Upper lobe of right lung (tissue), 1 donor: ENCODE data around the gene SEC31B. TPM values are rescaled to one million over a fixed set of nuclear protein-coding genes. Genes with fewer than 3 reads are reported as not detected.

Experiments used
- ATAC-seq: fragments of 200-7000 bp; cut with Tn5 transposase; one replicate; pipeline ENCODE4 v1.9.1; 2020; ENCODE audit warnings: mild to moderate bottlenecking, moderate library complexity
- DNase-seq: peaks from one replicate; pipeline ENCODE4 v3.0.0-alpha.2; 2020
- H3K27ac ChIP-seq: fragments of 200-600 bp; one replicate; pipeline ENCODE4 v1.8.0; 2022
- H3K27me3 ChIP-seq: fragments of 200-600 bp; one replicate; pipeline ENCODE4 v1.8.0; 2022; ENCODE audit warnings: mild to moderate bottlenecking
- H3K36me3 ChIP-seq: fragments of 200-600 bp; one replicate; pipeline ENCODE4 v1.8.0; 2022
- H3K4me1 ChIP-seq: fragments of 200-600 bp; one replicate; pipeline ENCODE4 v1.8.0; 2022
- H3K4me3 ChIP-seq: fragments of 200-600 bp; one replicate; pipeline ENCODE4 v1.8.0; 2022; ENCODE audit warnings: mild to moderate bottlenecking
- H3K9me3 ChIP-seq: fragments of 200-600 bp; one replicate; pipeline ENCODE4 v1.8.0; 2022
- intact Hi-C: fragments of 100-400 bp; cut with DNase I; formaldehyde crosslinking; loops from one replicate; pipeline ENCODE4 v1.11.0; 2022
- total RNA-seq: library from RNA; stranded (reverse); fragmentation: NEBNext Ultra II Directional; extraction: Animal tissue kit (Norgen Biotek cat#: 25700); gene quantifications from one replicate; pipeline ENCODE4 v1.2.1, GENCODE V29; 2021
- TF ChIP-seq, protein P1 (sequence below): fragments of 200-600 bp; IDR thresholded peaks from one replicate; pipeline ENCODE4 v1.8.0; 2022; ENCODE audit warnings: antibody characterized with exemption
- donor health status: DM: no; HTN: yes; CAD: no; lungs with severe emphysema.

The SEC31B gene
- total RNA-seq, 1 donor from 2014 or later: 18.2 TPM

DNA sequence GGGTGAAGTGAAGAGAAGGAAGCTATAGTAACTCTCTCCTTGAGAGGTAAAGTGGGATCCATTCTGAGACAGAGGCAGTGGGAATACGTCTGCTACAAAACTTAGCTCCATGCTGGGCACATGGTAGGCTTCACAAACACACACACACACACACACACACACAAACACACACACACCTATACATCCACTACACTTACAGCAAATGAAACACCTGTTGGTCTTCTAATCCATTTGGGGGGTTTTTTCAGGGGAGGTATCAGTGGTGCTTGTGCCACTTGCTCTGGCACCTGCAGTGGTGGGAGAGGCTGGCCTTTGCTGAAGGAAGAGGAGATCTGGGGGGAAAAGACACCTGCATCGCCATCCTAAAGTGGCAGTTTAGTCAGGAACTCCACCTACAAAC is 14.5 kb downstream of the SEC31B start:
- no peak for DNase-seq
- H3K9me3 ChIP-seq: no peaks in the 10 kb centered on the region
- no peaks in the 10 kb centered on the region for H3K27me3 ChIP-seq
- H3K27ac ChIP-seq: no peak overlapping the region
- no peak overlapping the region for H3K4me3 ChIP-seq
- intact Hi-C loops: no loop called here
- H3K36me3 ChIP-seq: peaks cover 48% of the 10 kb centered on the region
- TF ChIP-seq, protein P1, sequence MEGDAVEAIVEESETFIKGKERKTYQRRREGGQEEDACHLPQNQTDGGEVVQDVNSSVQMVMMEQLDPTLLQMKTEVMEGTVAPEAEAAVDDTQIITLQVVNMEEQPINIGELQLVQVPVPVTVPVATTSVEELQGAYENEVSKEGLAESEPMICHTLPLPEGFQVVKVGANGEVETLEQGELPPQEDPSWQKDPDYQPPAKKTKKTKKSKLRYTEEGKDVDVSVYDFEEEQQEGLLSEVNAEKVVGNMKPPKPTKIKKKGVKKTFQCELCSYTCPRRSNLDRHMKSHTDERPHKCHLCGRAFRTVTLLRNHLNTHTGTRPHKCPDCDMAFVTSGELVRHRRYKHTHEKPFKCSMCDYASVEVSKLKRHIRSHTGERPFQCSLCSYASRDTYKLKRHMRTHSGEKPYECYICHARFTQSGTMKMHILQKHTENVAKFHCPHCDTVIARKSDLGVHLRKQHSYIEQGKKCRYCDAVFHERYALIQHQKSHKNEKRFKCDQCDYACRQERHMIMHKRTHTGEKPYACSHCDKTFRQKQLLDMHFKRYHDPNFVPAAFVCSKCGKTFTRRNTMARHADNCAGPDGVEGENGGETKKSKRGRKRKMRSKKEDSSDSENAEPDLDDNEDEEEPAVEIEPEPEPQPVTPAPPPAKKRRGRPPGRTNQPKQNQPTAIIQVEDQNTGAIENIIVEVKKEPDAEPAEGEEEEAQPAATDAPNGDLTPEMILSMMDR: no peak
- ATAC-seq: no peak
- H3K4me1 ChIP-seq: no peaks in the 10 kb centered on the region

DNA sequence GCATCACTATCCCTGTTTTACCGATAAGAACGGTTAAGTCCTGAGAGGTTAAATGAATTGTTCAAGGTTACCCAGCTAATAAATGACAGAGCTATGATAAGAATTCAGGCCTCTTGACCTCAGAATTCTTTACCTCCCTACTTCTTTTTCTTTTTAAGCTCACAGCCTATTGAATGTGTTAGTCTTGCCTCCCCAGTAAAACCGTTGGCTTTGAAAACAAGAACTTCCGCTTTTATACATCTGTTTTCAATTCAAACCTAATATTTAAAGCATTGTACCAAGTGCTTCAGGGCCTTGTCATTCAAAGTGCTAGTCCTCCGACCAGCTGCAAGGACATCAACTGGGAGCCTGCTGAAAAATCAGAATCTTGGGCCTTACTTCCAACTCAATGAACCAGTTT is 15.6 kb downstream of the SEC31B start:
- intact Hi-C loops: no loop called here
- Histone ChIP-seq H3K36me3 (peaks cover 57% of the 10 kb centered on the region), H3K4me3 (no peak overlapping the region), H3K27ac (no peak overlapping the region), H3K9me3 (no peaks in the 10 kb centered on the region), H3K4me1 (no peaks in the 10 kb centered on the region), H3K27me3 (no peaks in the 10 kb centered on the region)
- ATAC-seq (no peak), DNase-seq (no peak)
- TF ChIP-seq, protein P1: no peak

DNA sequence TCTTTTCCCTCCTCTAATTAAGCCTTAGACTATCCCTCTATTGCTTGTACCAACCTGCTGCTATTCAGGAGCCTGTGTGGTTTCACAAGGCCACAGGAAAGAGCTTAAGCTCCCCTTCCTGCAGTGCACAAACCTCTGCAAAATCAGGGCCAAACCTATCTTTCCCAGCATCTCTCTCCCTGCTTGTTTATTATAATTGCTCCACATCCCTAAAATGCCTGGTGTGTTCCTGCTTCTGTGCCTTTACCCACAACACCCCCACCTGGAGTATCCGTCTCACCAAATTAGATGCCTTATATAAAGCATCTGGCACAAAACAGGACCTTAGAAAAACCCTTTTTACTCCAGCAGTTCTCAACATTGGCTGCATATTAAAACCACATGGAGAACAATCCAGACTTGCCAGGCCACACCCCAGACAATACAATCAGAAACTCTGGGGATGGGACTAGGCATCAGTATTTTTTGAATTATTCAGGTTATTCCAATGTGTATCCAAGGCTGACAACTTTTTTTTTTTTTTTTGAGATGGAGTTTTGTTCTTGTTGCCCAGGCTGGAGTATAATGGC is 16.7 kb downstream of the SEC31B start:
- Histone ChIP-seq H3K27ac (no peak overlapping the region), H3K27me3 (no peaks in the 10 kb centered on the region), H3K9me3 (no peaks in the 10 kb centered on the region), H3K4me3 (no peak overlapping the region), H3K4me1 (no peaks in the 10 kb centered on the region), H3K36me3 (peaks cover 68% of the 10 kb centered on the region)
- ATAC-seq (no peak), DNase-seq (no peak)
- TF ChIP-seq, protein P1: no peak
- intact Hi-C loops: no loop called here

DNA sequence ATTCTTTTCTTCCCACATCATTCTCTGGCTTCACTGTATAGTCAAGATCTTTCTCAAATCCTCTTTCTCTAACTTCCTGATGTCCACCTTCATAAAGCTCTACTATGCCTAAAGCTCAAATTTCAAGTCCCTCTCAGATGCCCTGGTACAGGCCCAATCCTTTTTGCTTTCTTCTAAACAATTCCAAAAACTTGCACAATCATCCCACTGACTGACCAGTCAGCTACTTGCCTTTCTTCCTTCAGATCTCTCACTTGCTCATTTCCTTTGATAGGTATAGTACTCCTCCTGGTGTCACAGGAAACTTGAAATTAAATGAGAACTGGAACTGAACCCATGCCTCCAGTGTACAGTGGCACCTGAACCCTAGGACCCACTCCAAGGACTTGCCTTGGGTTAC is 18.2 kb downstream of the SEC31B start:
- Histone ChIP-seq H3K4me1 (no peaks in the 10 kb centered on the region), H3K36me3 (peaks cover 65% of the 10 kb centered on the region), H3K27me3 (no peaks in the 10 kb centered on the region), H3K27ac (no peak overlapping the region), H3K4me3 (no peak overlapping the region), H3K9me3 (no peaks in the 10 kb centered on the region)
- no peak for ATAC-seq
- no peak for DNase-seq
- TF ChIP-seq, protein P1: no peak
- intact Hi-C loops: no loop called here

DNA sequence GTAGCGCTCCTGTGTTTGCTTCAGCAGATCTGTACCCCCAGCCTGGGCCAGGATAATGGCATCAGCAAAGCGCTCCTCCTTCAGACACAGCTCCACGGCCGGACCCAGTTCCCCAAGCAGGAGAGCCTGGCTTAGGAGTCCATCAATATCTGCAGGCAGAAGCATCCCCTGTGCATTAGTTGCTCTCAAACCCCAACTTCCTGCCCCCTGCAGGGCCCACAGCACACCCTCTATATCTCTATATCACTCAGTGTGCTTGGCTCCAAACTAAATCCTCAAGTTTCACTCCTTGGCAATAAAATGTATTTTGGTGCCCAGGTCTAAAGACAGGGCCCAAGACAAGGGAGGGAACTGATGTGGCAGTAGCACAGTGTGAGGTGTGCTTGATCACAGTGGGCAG is 21.6 kb downstream of the SEC31B start:
- H3K4me1 ChIP-seq: no peaks in the 10 kb centered on the region
- DNase-seq (no peak), ATAC-seq (no peak)
- H3K27me3 ChIP-seq: no peaks in the 10 kb centered on the region
- TF ChIP-seq, protein P1: no peak
- no peaks in the 10 kb centered on the region for H3K9me3 ChIP-seq
- H3K36me3 ChIP-seq: peaks cover 68% of the 10 kb centered on the region
- intact Hi-C loops: no loop called here
- no peak overlapping the region for H3K4me3 ChIP-seq
- no peak overlapping the region for H3K27ac ChIP-seq

DNA sequence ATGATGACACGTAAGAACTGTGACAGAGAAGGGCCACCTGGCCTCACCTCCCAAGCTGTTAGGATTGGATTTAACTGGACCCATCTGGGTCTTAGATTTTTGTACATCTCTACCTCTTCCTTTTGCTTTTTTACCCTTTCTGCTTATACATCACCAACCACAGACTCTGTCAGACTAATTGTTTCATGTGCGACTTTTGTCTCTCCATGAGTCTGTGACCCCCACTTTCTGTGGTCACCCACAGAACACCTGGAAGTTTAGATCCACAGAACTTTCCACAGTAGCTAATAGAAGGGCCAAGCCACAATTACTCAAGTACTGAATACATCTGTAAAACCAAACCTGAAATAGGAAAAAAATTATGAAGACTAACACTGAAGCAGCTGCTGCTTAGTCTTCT is 23.1 kb downstream of the SEC31B start:
- Histone ChIP-seq H3K27me3 (no peaks in the 10 kb centered on the region), H3K4me3 (no peak overlapping the region), H3K9me3 (no peaks in the 10 kb centered on the region), H3K4me1 (no peaks in the 10 kb centered on the region), H3K36me3 (peaks cover 60% of the 10 kb centered on the region), H3K27ac (no peak overlapping the region)
- intact Hi-C loops: no loop called here
- TF ChIP-seq, protein P1: no peak
- no peak for ATAC-seq
- DNase-seq: no peak
